Central memory CD8-positive, alpha-beta T cell (primary cell): ENCODE measurements around the gene HPD.
"Not testable (repeated sequence)": the region's sequence is repeated elsewhere in the genome, so short reads cannot be mapped to it uniquely, and the experiment has no call there.

Experiments used
- ATAC-seq: fragments of 150-1000 bp; cut with Tn5 transposase; replicated peaks from 2 replicates; pipeline ENCODE4 v1.10.0; 2022; ENCODE audit warnings: mild to moderate bottlenecking, moderate FRiP score, moderate number of reproducible peaks; ENCODE audit not compliant: poor library complexity, severe bottlenecking; ENCODE audit errors: extremely low read depth
- DNase-seq, 2 donors: peaks; one replicate each; pipeline ENCODE4 v3.0.0; 2021; ENCODE audit warnings: low spot score in 2 of 2
- H3K27ac Mint-ChIP-seq: one replicate; pipeline ENCODE4 v1.8.0; 2022; ENCODE audit warnings: low read depth, mild to moderate bottlenecking, moderate library complexity, mixed read lengths
- H3K27me3 Mint-ChIP-seq: one replicate; pipeline ENCODE4 v1.8.0; 2022; ENCODE audit warnings: mixed read lengths
- H3K36me3 Mint-ChIP-seq: one replicate; pipeline ENCODE4 v1.8.0; 2022; ENCODE audit warnings: mild to moderate bottlenecking, moderate library complexity, mixed read lengths; ENCODE audit not compliant: insufficient read depth
- H3K4me1 Mint-ChIP-seq: one replicate; pipeline ENCODE4 v1.8.0; 2022; ENCODE audit warnings: mixed read lengths
- H3K4me3 Mint-ChIP-seq: one replicate; pipeline ENCODE4 v1.8.0; 2022; ENCODE audit warnings: mild to moderate bottlenecking, moderate library complexity, mixed read lengths
- H3K9me3 Mint-ChIP-seq: one replicate; pipeline ENCODE4 v1.8.0; 2022; ENCODE audit warnings: mixed read lengths

Gene HPD

GRCh38 chr12:121795034-121795968, 63.4 kb downstream of the HPD start:
- peak overlapping the region; percentile 91 for H3K27ac Mint-ChIP-seq
- peak; percentile 76 to 84 for DNase-seq
- peak overlapping the region; percentile 91 for H3K4me3 Mint-ChIP-seq
- no peaks in the 10 kb centered on the region for H3K9me3 Mint-ChIP-seq
- peaks cover 58% of the 10 kb centered on the region for H3K4me1 Mint-ChIP-seq
- H3K36me3 Mint-ChIP-seq: peaks cover 55% of the 10 kb centered on the region
- peak; percentile 22 for ATAC-seq
- no peaks in the 10 kb centered on the region for H3K27me3 Mint-ChIP-seq

DNA sequence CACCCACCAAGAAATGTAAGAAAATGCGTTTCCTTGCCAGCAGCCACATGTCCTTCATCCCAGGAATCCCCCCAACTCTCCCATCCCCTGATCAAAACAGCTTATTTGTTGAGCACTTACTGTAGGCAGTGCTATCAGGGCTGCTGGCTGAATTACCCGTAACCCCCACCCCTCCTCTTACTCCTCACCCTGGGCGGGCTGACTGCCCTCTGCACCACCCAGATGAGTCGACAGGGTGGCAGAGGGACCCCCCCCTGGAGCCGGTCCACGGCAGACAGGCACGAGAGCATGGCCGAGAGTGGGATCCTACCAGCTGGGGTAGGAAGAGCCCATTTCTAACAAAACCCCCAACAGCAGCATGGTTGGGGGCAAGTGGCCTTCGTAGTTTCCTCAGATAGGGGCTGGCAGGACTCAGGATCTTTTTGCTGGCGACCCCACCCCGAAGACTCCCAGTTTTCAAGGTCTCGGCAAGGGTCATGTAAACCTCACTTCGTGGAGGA, 64.1 kb downstream of the HPD start:
- peak; percentile 12 for ATAC-seq
- DNase-seq: no peak
- no peaks in the 10 kb centered on the region for H3K27me3 Mint-ChIP-seq
- no peaks in the 10 kb centered on the region for H3K9me3 Mint-ChIP-seq
- peak overlapping the region; percentile 91 for H3K27ac Mint-ChIP-seq
- peaks cover 65% of the 10 kb centered on the region for H3K4me1 Mint-ChIP-seq
- peaks cover 60% of the 10 kb centered on the region for H3K36me3 Mint-ChIP-seq
- peak overlapping the region; percentile 91 for H3K4me3 Mint-ChIP-seq

- Mint-ChIP-seq H3K9me3 (no peaks in the 10 kb centered on the region), H3K27me3 (no peaks in the 10 kb centered on the region), H3K36me3 (peaks cover 60% of the 10 kb centered on the region), H3K27ac (peak overlapping the region; percentile 91), H3K4me3 (peak overlapping the region; percentile 91), H3K4me1 (peaks cover 67% of the 10 kb centered on the region)
- DNase-seq (peak; percentile 97), ATAC-seq (peak; percentile 61)
Measured at GRCh38 chr12:121793838-121794533, 64.7 kb downstream of the HPD start.

- Mint-ChIP-seq H3K4me1 (peaks cover 66% of the 10 kb centered on the region), H3K27me3 (no peaks in the 10 kb centered on the region), H3K4me3 (peak within 1 kb of the TSS; percentile 91), H3K9me3 (no peaks in the 10 kb centered on the region), H3K27ac (peak within 1 kb of the TSS; percentile 99), H3K36me3 (peaks cover 58% of the 10 kb centered on the region)
- ATAC-seq (peak; percentile 8), DNase-seq (no peak)
Measured at GRCh38 chr12:121793440-121793837, 65.2 kb downstream of the HPD start, which contains the start of gene RHOF. TSS of gene RHOF (minus strand) at chr12:121793688. CDS start at chr12:121793633, 55 bp downstream.

GRCh38 chr12:121792607-121793439, 65.8 kb downstream of the HPD start:
- H3K27me3 Mint-ChIP-seq: no peaks in the 10 kb centered on the region
- H3K9me3 Mint-ChIP-seq: no peaks in the 10 kb centered on the region
- peak overlapping the region; percentile 99 for H3K27ac Mint-ChIP-seq
- H3K4me3 Mint-ChIP-seq: peak overlapping the region; percentile 91
- ATAC-seq (peak; percentile 11), DNase-seq (peak; percentile 54 to 55)
- peaks cover 56% of the 10 kb centered on the region for H3K36me3 Mint-ChIP-seq
- H3K4me1 Mint-ChIP-seq: peaks cover 68% of the 10 kb centered on the region

- peaks cover 61% of the 10 kb centered on the region for H3K36me3 Mint-ChIP-seq
- peak overlapping the region; percentile 99 for H3K27ac Mint-ChIP-seq
- H3K27me3 Mint-ChIP-seq: no peaks in the 10 kb centered on the region
- no peak for ATAC-seq
- no peaks in the 10 kb centered on the region for H3K9me3 Mint-ChIP-seq
- H3K4me3 Mint-ChIP-seq: peak overlapping the region; percentile 91
- peaks cover 72% of the 10 kb centered on the region for H3K4me1 Mint-ChIP-seq
- no peak for DNase-seq
Measured at GRCh38 chr12:121791671-121792551, 66.7 kb downstream of the HPD start.

DNA sequence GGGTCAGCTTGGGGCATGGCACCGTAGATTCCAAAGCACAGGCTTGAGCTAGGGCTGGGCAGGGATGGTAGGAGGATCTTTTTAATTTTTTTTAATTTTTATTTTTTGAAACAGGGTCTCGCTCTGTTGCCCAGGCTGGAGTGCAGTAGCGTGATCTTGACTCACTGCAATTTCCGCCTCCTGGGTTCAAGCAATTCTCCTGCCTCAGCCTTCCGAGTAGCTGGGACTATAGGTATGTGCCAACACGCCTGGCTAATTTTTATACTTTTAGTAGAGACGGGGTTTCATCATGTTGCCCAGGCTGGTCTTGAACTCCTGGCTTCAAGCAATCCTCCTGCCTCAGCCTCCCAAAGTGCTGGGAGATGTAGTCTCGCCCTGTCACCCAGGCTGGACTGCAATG, 67.9 kb downstream of the HPD start:
- not testable (repeated sequence) for DNase-seq, ATAC-seq, H3K9me3 Mint-ChIP-seq, H3K27me3 Mint-ChIP-seq
- Mint-ChIP-seq H3K27ac (peak overlapping the region; percentile 99), H3K36me3 (peaks cover 63% of the 10 kb centered on the region), H3K4me1 (peaks cover 83% of the 10 kb centered on the region), H3K4me3 (peak overlapping the region; percentile 91)

DNA sequence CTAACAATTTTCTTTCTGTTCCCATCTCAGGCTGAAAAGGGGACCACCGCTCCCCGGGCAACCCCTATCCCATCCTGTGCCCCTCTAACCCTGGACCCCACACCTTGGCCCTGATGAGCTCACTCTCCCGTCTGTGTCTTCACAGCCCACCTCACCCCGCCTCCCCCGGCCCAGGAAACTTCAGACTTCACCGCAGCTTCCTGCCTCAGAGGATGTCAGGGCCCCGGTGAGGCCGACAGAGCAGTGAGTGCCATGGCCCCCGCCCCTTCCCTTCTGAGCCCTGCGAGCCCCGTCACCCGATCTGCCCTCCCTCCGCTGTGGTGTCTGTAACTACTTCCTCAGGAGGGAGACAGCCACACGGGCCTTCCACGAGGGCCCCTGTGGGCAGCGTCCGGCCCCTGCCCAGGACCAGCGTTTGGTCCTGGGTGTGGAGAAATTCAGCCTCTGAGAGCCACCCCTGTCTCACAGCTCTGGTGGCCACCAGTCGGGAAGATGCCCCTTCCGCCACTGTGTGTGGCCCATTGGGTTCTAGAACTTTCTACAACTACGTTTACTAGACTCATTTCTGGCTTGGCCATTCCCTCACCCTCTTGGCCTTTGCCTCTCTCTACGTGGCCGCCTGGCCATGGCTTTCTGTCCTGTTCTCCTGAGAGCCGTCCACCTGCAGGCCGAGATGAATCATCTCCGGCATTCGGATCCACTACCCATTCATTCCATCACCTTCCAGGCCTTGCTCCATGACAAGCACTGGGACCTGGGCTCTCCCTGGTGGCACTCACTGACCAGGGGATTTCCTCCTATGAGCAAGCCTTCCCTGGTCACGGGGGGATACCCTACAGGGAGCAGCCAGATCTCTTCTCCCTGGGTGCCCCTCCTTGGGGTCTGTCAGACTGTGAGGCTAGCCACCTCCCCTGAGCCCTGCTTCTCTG, 68.6 kb downstream of the HPD start:
- Mint-ChIP-seq H3K9me3 (no peaks in the 10 kb centered on the region), H3K36me3 (peaks cover 58% of the 10 kb centered on the region), H3K27ac (peak overlapping the region; percentile 99), H3K4me3 (peak overlapping the region; percentile 91), H3K27me3 (no peaks in the 10 kb centered on the region), H3K4me1 (peaks cover 80% of the 10 kb centered on the region)
- ATAC-seq (peak; percentile 63), DNase-seq (peak; percentile 86 to 95)
